ENCODE data around the gene C13orf46.
A peak's percentile ranks its signal among the peaks of the same experiment; 100 is the strongest.

C13orf46 gene

GRCh38 chr13:113943821-113944565, 29.9 kb downstream of the C13orf46 start:
- no peaks in the 10 kb centered on the region for H3K27me3 ChIP-seq (ENCODE audit: low read depth)
- no peaks in the 10 kb centered on the region for H3K9me3 ChIP-seq
- in situ Hi-C loops (cut with MboI; ENCODE audit: low sequenced_read_pairs): no loop called here
- no peaks in the 10 kb centered on the region for H3K36me3 ChIP-seq (replicated peaks)
- no peaks in the 10 kb centered on the region for H3K4me1 ChIP-seq
- no peak for DNase-seq (ENCODE audit: low spot score in 2 of 2)
- H3K4me3 ChIP-seq: no peak overlapping the region

- in situ Hi-C loops (cut with MboI; ENCODE audit: low sequenced_read_pairs): no loop called here
- no peak for DNase-seq (ENCODE audit: low spot score in 2 of 2)
- no peaks in the 10 kb centered on the region for H3K27me3 ChIP-seq (ENCODE audit: low read depth)
- H3K9me3 ChIP-seq: no peaks in the 10 kb centered on the region
- no peaks in the 10 kb centered on the region for H3K36me3 ChIP-seq (replicated peaks)
- no peaks in the 10 kb centered on the region for H3K4me1 ChIP-seq
- no peak overlapping the region for H3K4me3 ChIP-seq
Measured at GRCh38 chr13:113942591-113943103, 31.2 kb downstream of the C13orf46 start.

- Histone ChIP-seq H3K36me3 (replicated peaks) (no peaks in the 10 kb centered on the region), H3K9me3 (no peaks in the 10 kb centered on the region), H3K4me3 (no peak overlapping the region), H3K4me1 (no peaks in the 10 kb centered on the region), H3K27me3 (ENCODE audit: low read depth) (0 out of 2 replicates have a peak, but pooled peaks cover 3% of the 10 kb centered on the region)
- in situ Hi-C loops (cut with MboI; ENCODE audit: low sequenced_read_pairs): no loop called here
- DNase-seq (ENCODE audit: low spot score in 2 of 2): no peak
Measured at GRCh38 chr13:113941571-113942191, 32.2 kb downstream of the C13orf46 start.

- Histone ChIP-seq H3K4me3 (no peak overlapping the region), H3K36me3 (replicated peaks) (no peaks in the 10 kb centered on the region), H3K9me3 (no peaks in the 10 kb centered on the region), H3K4me1 (no peaks in the 10 kb centered on the region), H3K27me3 (ENCODE audit: low read depth) (0 out of 2 replicates have a peak, but pooled peaks cover 3% of the 10 kb centered on the region)
- no peak for DNase-seq (ENCODE audit: low spot score in 2 of 2)
- in situ Hi-C loops (cut with MboI; ENCODE audit: low sequenced_read_pairs): no loop called here
Measured at GRCh38 chr13:113939944-113940297, 34.0 kb downstream of the C13orf46 start.

GRCh38 chr13:113939129-113939943, 34.5 kb downstream of the C13orf46 start:
- H3K27me3 ChIP-seq (ENCODE audit: low read depth): 0 out of 2 replicates have a peak, but pooled peaks cover 3% of the 10 kb centered on the region
- DNase-seq (ENCODE audit: low spot score in 2 of 2): no peak
- no peaks in the 10 kb centered on the region for H3K9me3 ChIP-seq
- in situ Hi-C loops (cut with MboI; ENCODE audit: low sequenced_read_pairs): no loop called here
- no peak overlapping the region for H3K4me3 ChIP-seq
- no peaks in the 10 kb centered on the region for H3K36me3 ChIP-seq (replicated peaks)
- H3K4me1 ChIP-seq: no peaks in the 10 kb centered on the region

GRCh38 chr13:113938716-113939115, 35.2 kb downstream of the C13orf46 start:
- H3K36me3 ChIP-seq (replicated peaks): no peaks in the 10 kb centered on the region
- H3K27me3 ChIP-seq (ENCODE audit: low read depth): 0 out of 2 replicates have a peak, but pooled peaks cover 3% of the 10 kb centered on the region
- no peaks in the 10 kb centered on the region for H3K4me1 ChIP-seq
- H3K9me3 ChIP-seq: no peaks in the 10 kb centered on the region
- in situ Hi-C loops (cut with MboI; ENCODE audit: low sequenced_read_pairs): no loop called here
- DNase-seq (ENCODE audit: low spot score in 2 of 2): no peak
- no peak overlapping the region for H3K4me3 ChIP-seq

- no peak for DNase-seq (ENCODE audit: low spot score in 2 of 2)
- no peaks in the 10 kb centered on the region for H3K9me3 ChIP-seq
- in situ Hi-C loops (cut with MboI; ENCODE audit: low sequenced_read_pairs): no loop called here
- H3K4me1 ChIP-seq: no peaks in the 10 kb centered on the region
- H3K4me3 ChIP-seq: no peak overlapping the region
- 0 out of 2 replicates have a peak, but pooled peaks cover 3% of the 10 kb centered on the region for H3K27me3 ChIP-seq (ENCODE audit: low read depth)
- no peaks in the 10 kb centered on the region for H3K36me3 ChIP-seq (replicated peaks)
Measured at GRCh38 chr13:113938246-113938645, 35.6 kb downstream of the C13orf46 start.

- Histone ChIP-seq H3K4me3 (no peak overlapping the region), H3K27me3 (ENCODE audit: low read depth) (0 out of 2 replicates have a peak, but pooled peaks cover 3% of the 10 kb centered on the region), H3K9me3 (no peaks in the 10 kb centered on the region), H3K4me1 (no peaks in the 10 kb centered on the region), H3K36me3 (replicated peaks) (no peaks in the 10 kb centered on the region)
- no peak for DNase-seq (ENCODE audit: low spot score in 2 of 2)
- in situ Hi-C loops (cut with MboI; ENCODE audit: low sequenced_read_pairs): no loop called here
Measured at GRCh38 chr13:113937527-113938180, 36.2 kb downstream of the C13orf46 start.

- Histone ChIP-seq H3K4me1 (no peaks in the 10 kb centered on the region), H3K36me3 (replicated peaks) (no peaks in the 10 kb centered on the region), H3K4me3 (no peak overlapping the region), H3K27me3 (ENCODE audit: low read depth) (0 out of 2 replicates have a peak, but pooled peaks cover 3% of the 10 kb centered on the region), H3K9me3 (no peaks in the 10 kb centered on the region)
- in situ Hi-C loops (cut with MboI; ENCODE audit: low sequenced_read_pairs): no loop called here
- no peak for DNase-seq (ENCODE audit: low spot score in 2 of 2)
Measured at GRCh38 chr13:113937073-113937472, 36.8 kb downstream of the C13orf46 start.

GRCh38 chr13:113936166-113936965, 37.5 kb downstream of the C13orf46 start:
- DNase-seq (ENCODE audit: low spot score in 2 of 2): no peak
- 0 out of 2 replicates have a peak, but pooled peaks cover 3% of the 10 kb centered on the region for H3K27me3 ChIP-seq (ENCODE audit: low read depth)
- no peaks in the 10 kb centered on the region for H3K9me3 ChIP-seq
- no peak overlapping the region for H3K4me3 ChIP-seq
- no peaks in the 10 kb centered on the region for H3K4me1 ChIP-seq
- in situ Hi-C loops (cut with MboI; ENCODE audit: low sequenced_read_pairs): no loop called here
- H3K36me3 ChIP-seq (replicated peaks): no peaks in the 10 kb centered on the region

- DNase-seq (ENCODE audit: low spot score in 2 of 2): peak in 1 of 2 experiments; percentile 29
Measured at GRCh38 chr13:113935001-113935844, 38.7 kb downstream of the C13orf46 start.

GRCh38 chr13:113934576-113934975, 39.3 kb downstream of the C13orf46 start:
- in situ Hi-C loops (cut with MboI; ENCODE audit: low sequenced_read_pairs): no loop called here
- no peaks in the 10 kb centered on the region for H3K36me3 ChIP-seq (replicated peaks)
- H3K9me3 ChIP-seq: no peaks in the 10 kb centered on the region
- H3K4me3 ChIP-seq: no peak overlapping the region
- no peak for DNase-seq (ENCODE audit: low spot score in 2 of 2)
- 0 out of 2 replicates have a peak, but pooled peaks cover 3% of the 10 kb centered on the region for H3K27me3 ChIP-seq (ENCODE audit: low read depth)
- H3K4me1 ChIP-seq: no peaks in the 10 kb centered on the region

More at GRCh38 chr13:113935001-113935844, 38.7 kb downstream of the C13orf46 start:
- H3K27me3 ChIP-seq (ENCODE audit: low read depth): 0 out of 2 replicates have a peak, but pooled peaks cover 3% of the 10 kb centered on the region
- no peaks in the 10 kb centered on the region for H3K9me3 ChIP-seq
- H3K4me1 ChIP-seq: no peaks in the 10 kb centered on the region
- no peaks in the 10 kb centered on the region for H3K36me3 ChIP-seq (replicated peaks)
- in situ Hi-C loops (cut with MboI; ENCODE audit: low sequenced_read_pairs): no loop called here
- H3K4me3 ChIP-seq: no peak overlapping the region

Data from HAP-1 (cell line).